SK-N-SH (cell line): ENCODE data around the gene IDH2. TPM values are rescaled to one million over a fixed set of nuclear protein-coding genes. Genes with fewer than 3 reads are reported as not detected.

Experiments
- CTCF ChIA-PET: fragments of 300-600, 350-600 bp; formaldehyde crosslinking; extraction: SDS; loops from one replicate; lab custom pipeline; 2021; lab: Yijun Ruan, JAX
- POLR2A ChIA-PET: fragments of 350-600 bp; sonication (Branson Sonifier 250); formaldehyde crosslinking; extraction: SDS; loops from one replicate; lab custom pipeline; 2020; ENCODE audit warnings: antibody characterized with exemption, inconsistent platforms; lab: Yijun Ruan, JAX
- DNase-seq: peaks from one replicate; pipeline ENCODE4 v3.0.0; 2012
- H2AFZ ChIP-seq: fragments of 200-600 bp; sonication (generic); 2 replicates; pipeline ENCODE4 v1.8.1; 2016; ENCODE audit warnings: antibody characterized with exemption, mild to moderate bottlenecking, low read depth
- H3F3A ChIP-seq: fragments of 200-600 bp; sonication (generic); replicated peaks from 2 replicates; pipeline ENCODE3; 2016; ENCODE audit warnings: antibody characterized with exemption, mild to moderate bottlenecking; ENCODE audit not compliant: insufficient read depth
- H3K27ac ChIP-seq, 2 experiments: fragments of 200-500 bp in 1 of 2; fragments of 200-600 bp in 1 of 2; sonication (Bioruptor generic) in 1 of 2; sonication (generic), shearing (Covaris generic) in 1 of 2; 2 replicates each; pipeline versions ENCODE4 v1.5.1 to v1.6.1; 2014 to 2016; ENCODE audit warnings: low read depth in 2 of 2, inconsistent platforms in 1 of 2, low read length in 1 of 2, mild to moderate bottlenecking in 1 of 2, mixed read lengths in 1 of 2
- H3K27me3 ChIP-seq: fragments of 200-600 bp; sonication (generic), shearing (Covaris generic); 2 replicates; pipeline ENCODE4 v1.6.1; 2016; ENCODE audit warnings: mixed run types; ENCODE audit not compliant: insufficient read depth
- H3K36me3 ChIP-seq, 2 experiments: fragments of 200-500 bp in 1 of 2; fragments of 200-600 bp in 1 of 2; sonication (Bioruptor generic) in 1 of 2; sonication (generic) in 1 of 2; replicated peaks in 1 of 2; 2 replicates each; pipeline versions ENCODE3 to v1.5.1; 2014 to 2016; ENCODE audit warnings: low read length in 1 of 2, mild to moderate bottlenecking in 1 of 2; ENCODE audit not compliant: insufficient read depth in 2 of 2, control insufficient read depth in 1 of 2
- H3K4me1 ChIP-seq, 2 experiments: fragments of 200-500 bp in 1 of 2; fragments of 200-600 bp in 1 of 2; sonication (Bioruptor generic) in 1 of 2; sonication (generic), shearing (Covaris generic) in 1 of 2; 2 replicates each; pipeline versions ENCODE4 v1.5.1 to v1.6.1; 2014 to 2016; ENCODE audit warnings: low read depth in 1 of 2, low read length in 1 of 2, mixed run types in 1 of 2; ENCODE audit not compliant: insufficient read depth in 2 of 2, control insufficient read depth in 1 of 2
- H3K4me2 ChIP-seq: fragments of 200-600 bp; sonication (generic), shearing (Covaris generic); 2 replicates; pipeline ENCODE4 v1.6.1; 2017; ENCODE audit warnings: mixed run types
- H3K4me3 ChIP-seq, 2 experiments: fragments of 200-500 bp in 1 of 2; fragments of 200-600 bp in 1 of 2; sonication (Bioruptor generic) in 1 of 2; sonication (generic), shearing (Covaris generic) in 1 of 2; 2 replicates each; pipeline versions ENCODE4 v1.5.1 to v1.8.1; 2014 to 2016; ENCODE audit warnings: low read depth in 2 of 2, inconsistent platforms in 1 of 2, low read length in 1 of 2, mild to moderate bottlenecking in 1 of 2, mixed read lengths in 1 of 2, moderate library complexity in 1 of 2
- H3K79me2 ChIP-seq: fragments of 200-600 bp; sonication (generic); 2 replicates; pipeline ENCODE4 v1.8.1; 2017; ENCODE audit warnings: mild to moderate bottlenecking; ENCODE audit not compliant: insufficient read depth
- H3K9ac ChIP-seq: fragments of 200-600 bp; sonication (generic); 2 replicates; pipeline ENCODE4 v1.6.1; 2017; ENCODE audit warnings: mixed run types
- H3K9me2 ChIP-seq: fragments of 200-600 bp; sonication (generic); 2 replicates; pipeline ENCODE4 v1.6.1; 2017; ENCODE audit warnings: mixed run types
- H3K9me3 ChIP-seq: fragments of 200-600 bp; sonication (generic); 2 replicates; pipeline ENCODE4 v1.6.1; 2017; ENCODE audit warnings: mixed run types, mild to moderate bottlenecking, moderate library complexity
- H4K20me1 ChIP-seq: fragments of 200-600 bp; sonication (generic); 2 replicates; pipeline ENCODE4 v1.6.1; 2017; ENCODE audit warnings: mild to moderate bottlenecking, mixed run types; ENCODE audit not compliant: insufficient read depth
- EZH2phosphoT487 ChIP-seq: fragments of 200-600 bp; sonication (generic); IDR thresholded peaks from 2 replicates; pipeline ENCODE4 v1.6.1; 2017; ENCODE audit warnings: low read depth, mixed run types, mild to moderate bottlenecking, antibody characterized with exemption, moderate library complexity, borderline replicate concordance
- MXI1 ChIP-seq: IDR thresholded peaks from 2 replicates; pipeline ENCODE4 v1.6.1; 2012; ENCODE audit warnings: mild to moderate bottlenecking, low read depth, low read length, improper control_type of control experiment
- RXRA ChIP-seq: IDR thresholded peaks from 2 replicates; pipeline ENCODE4 v1.4.0; 2012; ENCODE audit warnings: low read depth, mild to moderate bottlenecking, borderline replicate concordance
- TCF12 ChIP-seq: IDR thresholded peaks from 2 replicates; pipeline ENCODE4 v1.4.0; 2012
- WGBS: methylation state at CpG from one replicate; pipeline ENCODE4 v1.1.6; 2017; ENCODE audit warnings: low lambda C conversion rate; 5-methylcytosine and 5-hydroxymethylcytosine counted together
- polyA plus RNA-seq, 3 experiments: library from polyadenylated mRNA; depleted of rRNA; stranded (reverse); fragments of >200 nt; gene quantifications; 2 replicates each; pipeline ENCODE4 v1.2.3, GENCODE V29; 2012
- TF ChIP-seq, protein P1 (sequence below): IDR thresholded peaks from 2 replicates; pipeline ENCODE4 v1.6.1; 2012; ENCODE audit warnings: mild to moderate bottlenecking, low read depth, low read length, moderate library complexity
- TF ChIP-seq, protein P2 (sequence below): IDR thresholded peaks from 2 replicates; pipeline ENCODE4; 2012
- TF ChIP-seq, protein P3 (sequence below): fragments of 150-350 bp; IDR thresholded peaks from 2 replicates; pipeline ENCODE4 v1.6.1; 2016; ENCODE audit warnings: mild to moderate bottlenecking, low read depth, low read length

The IDH2 gene
- polyA plus RNA-seq, 1 of the 3 experiments (the other 2 are of a cell fraction) = 25.2 TPM

DNA sequence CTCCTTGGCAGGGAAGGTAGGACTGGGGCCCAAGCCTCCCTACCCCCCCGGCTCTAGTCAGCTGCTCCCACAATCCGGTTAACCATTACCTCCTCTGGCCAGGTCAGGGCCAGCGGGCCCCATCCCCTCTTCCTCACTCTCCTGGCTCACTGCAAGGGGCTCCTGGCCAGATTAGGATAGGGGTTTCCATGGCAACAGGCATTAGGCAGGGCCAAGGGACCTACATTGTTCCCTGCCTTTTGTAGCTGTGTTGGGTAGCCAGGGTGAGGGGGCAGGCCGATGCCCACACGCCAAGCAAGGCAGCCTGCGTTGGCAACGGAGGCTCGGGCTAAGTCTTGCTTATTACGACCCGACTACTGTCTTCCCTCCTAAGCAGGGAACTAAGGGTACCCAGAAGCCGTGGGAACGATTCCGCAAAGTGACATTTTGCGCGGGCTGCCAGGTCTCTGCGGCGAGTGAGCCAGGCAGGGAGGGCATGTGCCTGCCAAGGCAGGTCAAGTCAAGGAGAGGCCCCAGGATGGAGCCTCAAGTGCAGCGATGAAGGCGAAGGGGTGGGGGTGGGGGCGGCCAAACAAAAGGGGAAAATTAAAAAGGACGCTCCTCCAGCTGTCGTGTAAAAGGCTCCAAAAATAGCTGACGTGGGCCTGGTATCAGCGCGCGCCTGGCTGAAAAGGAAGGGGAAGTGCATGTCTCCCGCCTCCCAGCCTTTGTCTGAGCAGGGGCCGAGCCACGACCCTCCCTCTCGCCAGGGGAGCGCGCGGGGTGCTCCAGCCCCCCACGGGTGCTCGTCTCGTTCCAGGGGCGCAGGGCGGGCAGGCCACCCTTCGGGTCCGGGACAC, 919 bp downstream of the IDH2 start (continued):
- TF ChIP-seq, protein P1, sequence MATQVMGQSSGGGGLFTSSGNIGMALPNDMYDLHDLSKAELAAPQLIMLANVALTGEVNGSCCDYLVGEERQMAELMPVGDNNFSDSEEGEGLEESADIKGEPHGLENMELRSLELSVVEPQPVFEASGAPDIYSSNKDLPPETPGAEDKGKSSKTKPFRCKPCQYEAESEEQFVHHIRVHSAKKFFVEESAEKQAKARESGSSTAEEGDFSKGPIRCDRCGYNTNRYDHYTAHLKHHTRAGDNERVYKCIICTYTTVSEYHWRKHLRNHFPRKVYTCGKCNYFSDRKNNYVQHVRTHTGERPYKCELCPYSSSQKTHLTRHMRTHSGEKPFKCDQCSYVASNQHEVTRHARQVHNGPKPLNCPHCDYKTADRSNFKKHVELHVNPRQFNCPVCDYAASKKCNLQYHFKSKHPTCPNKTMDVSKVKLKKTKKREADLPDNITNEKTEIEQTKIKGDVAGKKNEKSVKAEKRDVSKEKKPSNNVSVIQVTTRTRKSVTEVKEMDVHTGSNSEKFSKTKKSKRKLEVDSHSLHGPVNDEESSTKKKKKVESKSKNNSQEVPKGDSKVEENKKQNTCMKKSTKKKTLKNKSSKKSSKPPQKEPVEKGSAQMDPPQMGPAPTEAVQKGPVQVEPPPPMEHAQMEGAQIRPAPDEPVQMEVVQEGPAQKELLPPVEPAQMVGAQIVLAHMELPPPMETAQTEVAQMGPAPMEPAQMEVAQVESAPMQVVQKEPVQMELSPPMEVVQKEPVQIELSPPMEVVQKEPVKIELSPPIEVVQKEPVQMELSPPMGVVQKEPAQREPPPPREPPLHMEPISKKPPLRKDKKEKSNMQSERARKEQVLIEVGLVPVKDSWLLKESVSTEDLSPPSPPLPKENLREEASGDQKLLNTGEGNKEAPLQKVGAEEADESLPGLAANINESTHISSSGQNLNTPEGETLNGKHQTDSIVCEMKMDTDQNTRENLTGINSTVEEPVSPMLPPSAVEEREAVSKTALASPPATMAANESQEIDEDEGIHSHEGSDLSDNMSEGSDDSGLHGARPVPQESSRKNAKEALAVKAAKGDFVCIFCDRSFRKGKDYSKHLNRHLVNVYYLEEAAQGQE = no peak
- TF ChIP-seq, all 33 proteins: peak for 0

DNA sequence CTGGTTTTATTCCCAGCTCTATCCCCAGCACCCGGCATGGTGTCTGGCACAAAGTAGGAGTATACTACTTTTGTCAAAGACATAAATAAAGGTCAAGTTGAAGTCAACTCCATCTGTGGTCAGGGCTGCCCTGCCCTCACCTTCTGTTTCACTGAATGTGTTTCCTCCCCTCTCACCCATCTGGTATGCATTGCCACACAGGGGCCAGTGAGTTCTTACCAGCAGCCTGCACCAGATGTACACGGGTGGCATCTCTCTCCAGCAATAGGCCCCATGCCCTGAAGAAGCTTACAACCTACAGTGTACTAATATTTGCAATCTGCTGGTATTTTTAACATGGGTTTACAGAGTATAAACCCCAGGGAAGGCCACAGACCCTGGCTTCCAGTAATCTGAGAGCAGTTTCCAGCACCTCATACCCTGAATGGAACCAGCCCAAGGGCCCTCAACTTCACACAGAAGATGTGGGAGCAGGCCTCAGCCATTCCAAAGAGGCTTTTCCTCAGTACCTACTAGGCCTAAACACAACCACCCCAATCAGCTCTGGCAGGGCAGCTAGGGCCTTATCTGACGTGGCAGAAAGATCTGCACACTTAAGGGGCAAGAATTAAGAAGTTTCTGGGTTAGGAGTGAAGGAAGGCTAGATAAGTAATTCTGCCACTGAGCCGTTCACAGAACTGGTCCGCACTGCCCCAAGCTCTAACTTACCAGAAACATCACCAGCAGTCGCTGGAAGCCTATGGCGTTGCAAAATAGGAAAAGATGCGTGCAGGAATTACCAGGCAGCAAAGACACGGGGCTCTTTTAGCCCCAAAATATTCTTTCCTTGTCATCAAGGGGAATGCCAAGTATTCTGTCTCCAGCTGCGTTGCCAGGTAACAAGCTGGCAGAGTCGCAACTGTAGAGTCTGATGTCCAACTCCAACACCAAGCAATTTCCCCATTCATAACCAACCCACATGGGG, 2.1 kb downstream of the IDH2 start:
- Histone ChIP-seq H3F3A (peaks cover 3% of the 10 kb centered on the region), H3K9ac (no peak overlapping the region), H3K4me2 (peak overlapping the region; percentile 82), H4K20me1 (no peaks in the 10 kb centered on the region), H3K9me3 (no peaks in the 10 kb centered on the region), H3K4me1 (peaks cover 12 to 29% of the 10 kb centered on the region in 2 experiments; a peak in 2 of 4 replicates), H2AFZ (no peak overlapping the region), H3K36me3 (no peaks in the 10 kb centered on the region), H3K79me2 (peaks cover 8% of the 10 kb centered on the region), H3K27ac (peak overlapping the region in 1 of 2 experiments; percentile 81; a peak in 1 of 4 replicates), H3K4me3 (no peak overlapping the region), H3K27me3 (no peaks in the 10 kb centered on the region), H3K9me2 (no peaks in the 10 kb centered on the region)
- ChIA-PET POLR2A (interaction anchor here (0.7 kb wide), 1 partner anchor 45 kb away, joined by 3 read pairs; no protein-coding TSS in a partner anchor), CTCF (interaction anchor here (0.5 to 2.5 kb wide), 2 partner anchors 13 to 738 kb away, joined by 3 to 8 read pairs; no protein-coding TSS in a partner anchor)
- 95% methylated on average over 11 of the region's 11 CpGs for WGBS
- TF ChIP-seq MXI1 = no peak
- TF ChIP-seq RXRA = 0 out of 2 replicates have a peak, but pooled peaks have one; percentile 2
- DNase-seq = no peak

DNA sequence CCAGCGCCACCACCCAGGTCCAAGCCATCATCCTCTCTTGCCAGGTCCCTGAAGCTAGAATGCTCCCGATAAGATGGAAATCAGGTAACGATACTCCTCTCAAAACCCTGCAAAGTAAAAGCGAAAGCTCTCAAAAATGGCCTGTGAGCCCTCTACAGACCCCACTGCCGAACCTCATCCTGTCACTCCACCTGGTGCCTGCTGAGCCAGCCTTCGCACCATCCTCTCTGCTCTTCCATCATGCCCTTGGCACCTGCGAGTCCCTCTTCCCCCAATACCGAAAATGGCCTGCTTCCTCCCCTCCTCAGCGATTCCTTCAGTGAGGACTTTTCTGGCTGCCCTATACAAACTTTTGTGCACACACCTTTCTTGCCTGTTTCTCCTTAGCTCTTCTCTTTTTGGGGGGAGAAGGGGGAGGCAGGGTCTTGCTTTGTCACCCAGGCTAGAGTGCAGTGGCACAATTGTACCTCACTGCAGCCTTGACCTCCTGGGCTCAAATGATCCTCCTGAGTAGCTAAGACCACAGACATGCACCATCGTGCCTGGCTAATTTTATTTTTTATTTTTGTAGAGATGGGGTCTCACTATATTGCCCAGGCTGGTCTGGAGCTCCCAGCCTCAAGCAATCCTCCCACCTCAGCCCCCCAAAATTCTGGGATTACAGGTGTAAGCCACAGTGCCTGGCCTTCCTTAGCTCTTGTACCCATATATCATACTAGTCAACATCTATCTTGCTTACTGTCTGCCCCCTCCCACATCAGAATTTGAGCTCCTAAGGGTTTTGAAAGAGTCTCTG, 3.0 kb downstream of the IDH2 start:
- ChIA-PET POLR2A (interaction anchor here (0.7 kb wide), 1 partner anchor 46 kb away, joined by 3 read pairs; no protein-coding TSS in a partner anchor), CTCF (interaction anchor here (2.5 kb wide), 1 partner anchor 12 kb away, joined by 8 read pairs; no protein-coding TSS in a partner anchor)
- Histone ChIP-seq H3K9me3 (no peaks in the 10 kb centered on the region), H3K4me2 (no peak overlapping the region), H3K27ac (no peak overlapping the region), H3K4me1 (peaks cover 12 to 29% of the 10 kb centered on the region in 2 experiments; a peak in 2 of 4 replicates), H2AFZ (no peak overlapping the region), H3F3A (peaks cover 3% of the 10 kb centered on the region), H3K27me3 (no peaks in the 10 kb centered on the region), H3K4me3 (no peak overlapping the region), H4K20me1 (no peaks in the 10 kb centered on the region), H3K79me2 (peaks cover 8% of the 10 kb centered on the region), H3K9me2 (no peaks in the 10 kb centered on the region), H3K36me3 (no peaks in the 10 kb centered on the region), H3K9ac (no peak overlapping the region)
- no peak for DNase-seq
- WGBS = 94% methylated on average over 10 of the region's 10 CpGs
- TF ChIP-seq, protein P2, sequence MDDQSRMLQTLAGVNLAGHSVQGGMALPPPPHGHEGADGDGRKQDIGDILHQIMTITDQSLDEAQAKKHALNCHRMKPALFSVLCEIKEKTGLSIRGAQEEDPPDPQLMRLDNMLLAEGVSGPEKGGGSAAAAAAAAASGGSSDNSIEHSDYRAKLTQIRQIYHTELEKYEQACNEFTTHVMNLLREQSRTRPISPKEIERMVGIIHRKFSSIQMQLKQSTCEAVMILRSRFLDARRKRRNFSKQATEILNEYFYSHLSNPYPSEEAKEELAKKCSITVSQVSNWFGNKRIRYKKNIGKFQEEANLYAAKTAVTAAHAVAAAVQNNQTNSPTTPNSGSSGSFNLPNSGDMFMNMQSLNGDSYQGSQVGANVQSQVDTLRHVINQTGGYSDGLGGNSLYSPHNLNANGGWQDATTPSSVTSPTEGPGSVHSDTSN = no peak
- TF ChIP-seq TCF12 = no peak
- TF ChIP-seq, protein P1 = no peak
- TF ChIP-seq, protein P3, sequence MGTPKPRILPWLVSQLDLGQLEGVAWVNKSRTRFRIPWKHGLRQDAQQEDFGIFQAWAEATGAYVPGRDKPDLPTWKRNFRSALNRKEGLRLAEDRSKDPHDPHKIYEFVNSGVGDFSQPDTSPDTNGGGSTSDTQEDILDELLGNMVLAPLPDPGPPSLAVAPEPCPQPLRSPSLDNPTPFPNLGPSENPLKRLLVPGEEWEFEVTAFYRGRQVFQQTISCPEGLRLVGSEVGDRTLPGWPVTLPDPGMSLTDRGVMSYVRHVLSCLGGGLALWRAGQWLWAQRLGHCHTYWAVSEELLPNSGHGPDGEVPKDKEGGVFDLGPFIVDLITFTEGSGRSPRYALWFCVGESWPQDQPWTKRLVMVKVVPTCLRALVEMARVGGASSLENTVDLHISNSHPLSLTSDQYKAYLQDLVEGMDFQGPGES = no peak
- no peak for TF ChIP-seq EZH2phosphoT487
